HepG2 (cell line): Measurements from ENCODE around the gene C2orf74. TPM values are rescaled to one million over a fixed set of nuclear protein-coding genes. Genes with fewer than 3 reads are reported as not detected.
A peak's percentile ranks its signal among the peaks of the same experiment; 100 is the strongest.

Experiments used
- ARID2 ChIP-seq: sonication (generic); formaldehyde crosslinking; IDR thresholded peaks from 2 replicates; pipeline ENCODE4 v1.8.1; 2022; ENCODE audit warnings: mild to moderate bottlenecking, missing genetic modification reagents, borderline replicate concordance
- ATF1 ChIP-seq: IDR thresholded peaks from 2 replicates; pipeline ENCODE4 v1.6.1; 2016; ENCODE audit warnings: mild to moderate bottlenecking, control low read depth
- EP300 ChIP-seq, 3 experiments: sonication (generic) in 1 of 3; formaldehyde crosslinking in 1 of 3; IDR thresholded peaks; 2 replicates each; pipeline versions ENCODE4 v1.5.1 to v1.6.1; 2011 to 2020; ENCODE audit warnings: low read depth in 2 of 3, low read length in 2 of 3, borderline replicate concordance in 1 of 3, improper control_type of control experiment in 1 of 3, mild to moderate bottlenecking in 1 of 3, missing genetic modification reagents in 1 of 3, moderate library complexity in 1 of 3
- FIP1L1 ChIP-seq: fragments of 200-400 bp; formaldehyde crosslinking; IDR thresholded peaks from 2 replicates; pipeline ENCODE4 v1.6.1; 2018; ENCODE audit warnings: low read depth, mild to moderate bottlenecking, low read length, moderate library complexity, borderline replicate concordance; ENCODE audit not compliant: insufficient read depth
- HCFC1 ChIP-seq: fragments of 150-350 bp; IDR thresholded peaks from 2 replicates; pipeline ENCODE4 v1.6.1; 2014; ENCODE audit warnings: low read depth, low read length
- HDAC6 ChIP-seq: fragments of 200-600 bp; sonication (generic); IDR thresholded peaks from 2 replicates; pipeline ENCODE4 v1.7.0; 2017; ENCODE audit warnings: mild to moderate bottlenecking, antibody characterized with exemption, low read length, low read depth
- JUNB ChIP-seq: sonication (generic); formaldehyde crosslinking; IDR thresholded peaks from 2 replicates; pipeline ENCODE4 v1.8.0; 2022; ENCODE audit warnings: missing genetic modification reagents, mild to moderate bottlenecking, borderline replicate concordance
- RBAK ChIP-seq: sonication (generic); formaldehyde crosslinking; IDR thresholded peaks from 2 replicates; pipeline ENCODE4 v1.5.1; 2020; ENCODE audit warnings: mild to moderate bottlenecking, missing genetic modification reagents
- SMAD9 ChIP-seq: sonication (generic); formaldehyde crosslinking; IDR thresholded peaks from 2 replicates; pipeline ENCODE4 v1.5.1; 2020; ENCODE audit warnings: mild to moderate bottlenecking, missing genetic modification reagents
- TEAD3 ChIP-seq: optimal IDR thresholded peaks from 2 replicates; pipeline ENCODE3; 2016; ENCODE audit warnings: borderline replicate concordance
- ZKSCAN8 ChIP-seq: IDR thresholded peaks from 2 replicates; pipeline ENCODE4 v1.6.1; 2016; ENCODE audit warnings: borderline replicate concordance, missing genetic modification reagents, missing compliant biosample characterization
- ZNF552 ChIP-seq: sonication (generic); formaldehyde crosslinking; IDR thresholded peaks from 2 replicates; pipeline ENCODE4 v1.9.0; 2022; ENCODE audit warnings: missing genetic modification reagents, mild to moderate bottlenecking, borderline replicate concordance
- polyA plus RNA-seq, 8 experiments: library from polyadenylated mRNA; depleted of rRNA in 3 of 8; stranded (reverse) in 7 of 8; unstranded in 1 of 8; fragments of >200 nt; fragmentation: Illumina TruSeq in 4 of 8; extraction: Trizol in 4 of 8; gene quantifications; 2 replicates each; pipeline versions ENCODE4 v1.2.1 to v1.2.3, GENCODE V29; 2011 to 2016; ENCODE audit warnings: low read depth in 4 of 8, missing spikeins in 1 of 8, mixed read lengths in 1 of 8; ENCODE audit not compliant: insufficient read depth in 1 of 8
- total RNA-seq, 5 experiments: library from RNA; depleted of rRNA; stranded (reverse); fragments of >200 nt; fragmentation: Illumina TruSeq; extraction: Trizol; gene quantifications; 2 replicates each; pipeline ENCODE4 v1.2.3, GENCODE V29; 2016; ENCODE audit warnings: low read depth in 1 of 5
- TF ChIP-seq, protein P1 (sequence below): sonication (generic); formaldehyde crosslinking; IDR thresholded peaks from 2 replicates; pipeline ENCODE4 v1.5.1; 2020; ENCODE audit warnings: mild to moderate bottlenecking, missing genetic modification reagents, moderate library complexity
- TF ChIP-seq, protein P2 (sequence below): sonication (generic); formaldehyde crosslinking; IDR thresholded peaks from 2 replicates; pipeline ENCODE4 v1.8.1; 2023; ENCODE audit warnings: mild to moderate bottlenecking, missing genetic modification reagents
- TF ChIP-seq, protein P3 (sequence below): IDR thresholded peaks from 2 replicates; pipeline ENCODE4 v1.4.0; 2020; ENCODE audit warnings: mild to moderate bottlenecking, missing genetic modification reagents
- TF ChIP-seq, protein P4 (sequence below): conservative IDR thresholded peaks from 2 replicates; pipeline ENCODE4 v1.6.1; 2018; ENCODE audit warnings: missing genetic modification reagents
- TF ChIP-seq, protein P5 (sequence below): sonication (generic); formaldehyde crosslinking; IDR thresholded peaks from 2 replicates; pipeline ENCODE4 v1.5.0; 2020; ENCODE audit warnings: missing genetic modification reagents

The C2orf74 gene
- total and polyA plus RNA-seq, 2 of the 13 experiments (the other 11 are each of a cell fraction or from before 2014, with no cell fraction given) = 10.6 to 13.8 TPM

DNA sequence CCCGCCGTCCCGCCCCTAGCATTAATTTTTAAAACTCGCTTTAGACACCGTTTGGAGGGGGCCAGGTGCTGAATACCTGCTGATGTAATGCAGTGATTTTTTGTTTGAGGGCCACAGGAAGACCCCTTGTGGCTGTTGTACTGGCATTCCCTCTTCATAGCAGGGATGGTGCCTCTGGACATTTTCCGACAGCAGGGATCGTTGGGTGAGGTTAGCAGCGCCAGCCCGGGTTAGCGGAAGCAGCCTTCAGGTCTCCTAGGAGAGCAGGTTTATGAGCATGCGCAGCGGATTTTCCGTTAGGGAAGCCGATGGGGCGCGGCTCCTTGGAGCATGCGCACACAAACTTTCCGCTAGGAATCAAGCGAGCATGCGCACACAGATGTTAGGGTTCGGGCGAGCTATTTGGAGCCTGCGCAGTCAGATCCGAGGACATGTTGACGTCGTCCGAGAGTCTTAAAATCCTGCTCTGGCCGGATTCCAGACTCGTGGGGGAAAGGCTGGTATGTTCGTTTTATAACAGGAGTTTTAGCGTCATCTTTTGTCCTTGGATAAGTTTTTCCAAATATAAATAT lies 17.2 kb upstream of the C2orf74 start (continued):
- TF ChIP-seq JUNB (CRISPR knock-in tag) (no peak), EP300 (IDR thresholded peaks at IDR 0.05; ENCODE audit: low read depth in 2 of 2, low read length in 2 of 2) (no peak), EP300 (CRISPR knock-in tag; IDR thresholded peaks at IDR 0.05; ENCODE audit: borderline replicate concordance) (no peak), ATF1 (CRISPR knock-in tag) (no peak), ZNF552 (CRISPR knock-in tag) (no peak), FIP1L1 (0 out of 2 replicates have a peak, but pooled peaks have one; percentile 33), RBAK (CRISPR knock-in tag) (no peak), ZKSCAN8 (CRISPR knock-in tag) (peak; percentile 27; the same call in 1 of the 2 replicates), SMAD9 (CRISPR knock-in tag) (0 out of 2 replicates have a peak, but pooled peaks have one; percentile 35), HDAC6 (no peak), TEAD3 (peak; percentile 72), HCFC1 (no peak), ARID2 (CRISPR knock-in tag) (no peak; the same call in 1 of the 2 replicates)
- TF ChIP-seq, protein P1, sequence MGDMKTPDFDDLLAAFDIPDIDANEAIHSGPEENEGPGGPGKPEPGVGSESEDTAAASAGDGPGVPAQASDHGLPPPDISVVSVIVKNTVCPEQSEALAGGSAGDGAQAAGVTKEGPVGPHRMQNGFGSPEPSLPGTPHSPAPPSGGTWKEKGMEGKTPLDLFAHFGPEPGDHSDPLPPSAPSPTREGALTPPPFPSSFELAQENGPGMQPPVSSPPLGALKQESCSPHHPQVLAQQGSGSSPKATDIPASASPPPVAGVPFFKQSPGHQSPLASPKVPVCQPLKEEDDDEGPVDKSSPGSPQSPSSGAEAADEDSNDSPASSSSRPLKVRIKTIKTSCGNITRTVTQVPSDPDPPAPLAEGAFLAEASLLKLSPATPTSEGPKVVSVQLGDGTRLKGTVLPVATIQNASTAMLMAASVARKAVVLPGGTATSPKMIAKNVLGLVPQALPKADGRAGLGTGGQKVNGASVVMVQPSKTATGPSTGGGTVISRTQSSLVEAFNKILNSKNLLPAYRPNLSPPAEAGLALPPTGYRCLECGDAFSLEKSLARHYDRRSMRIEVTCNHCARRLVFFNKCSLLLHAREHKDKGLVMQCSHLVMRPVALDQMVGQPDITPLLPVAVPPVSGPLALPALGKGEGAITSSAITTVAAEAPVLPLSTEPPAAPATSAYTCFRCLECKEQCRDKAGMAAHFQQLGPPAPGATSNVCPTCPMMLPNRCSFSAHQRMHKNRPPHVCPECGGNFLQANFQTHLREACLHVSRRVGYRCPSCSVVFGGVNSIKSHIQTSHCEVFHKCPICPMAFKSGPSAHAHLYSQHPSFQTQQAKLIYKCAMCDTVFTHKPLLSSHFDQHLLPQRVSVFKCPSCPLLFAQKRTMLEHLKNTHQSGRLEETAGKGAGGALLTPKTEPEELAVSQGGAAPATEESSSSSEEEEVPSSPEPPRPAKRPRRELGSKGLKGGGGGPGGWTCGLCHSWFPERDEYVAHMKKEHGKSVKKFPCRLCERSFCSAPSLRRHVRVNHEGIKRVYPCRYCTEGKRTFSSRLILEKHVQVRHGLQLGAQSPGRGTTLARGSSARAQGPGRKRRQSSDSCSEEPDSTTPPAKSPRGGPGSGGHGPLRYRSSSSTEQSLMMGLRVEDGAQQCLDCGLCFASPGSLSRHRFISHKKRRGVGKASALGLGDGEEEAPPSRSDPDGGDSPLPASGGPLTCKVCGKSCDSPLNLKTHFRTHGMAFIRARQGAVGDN = peak; percentile 79
- TF ChIP-seq, protein P2, sequence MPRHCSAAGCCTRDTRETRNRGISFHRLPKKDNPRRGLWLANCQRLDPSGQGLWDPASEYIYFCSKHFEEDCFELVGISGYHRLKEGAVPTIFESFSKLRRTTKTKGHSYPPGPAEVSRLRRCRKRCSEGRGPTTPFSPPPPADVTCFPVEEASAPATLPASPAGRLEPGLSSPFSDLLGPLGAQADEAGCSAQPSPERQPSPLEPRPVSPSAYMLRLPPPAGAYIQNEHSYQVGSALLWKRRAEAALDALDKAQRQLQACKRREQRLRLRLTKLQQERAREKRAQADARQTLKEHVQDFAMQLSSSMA (CRISPR knock-in tag) = no peak
- TF ChIP-seq, protein P3, sequence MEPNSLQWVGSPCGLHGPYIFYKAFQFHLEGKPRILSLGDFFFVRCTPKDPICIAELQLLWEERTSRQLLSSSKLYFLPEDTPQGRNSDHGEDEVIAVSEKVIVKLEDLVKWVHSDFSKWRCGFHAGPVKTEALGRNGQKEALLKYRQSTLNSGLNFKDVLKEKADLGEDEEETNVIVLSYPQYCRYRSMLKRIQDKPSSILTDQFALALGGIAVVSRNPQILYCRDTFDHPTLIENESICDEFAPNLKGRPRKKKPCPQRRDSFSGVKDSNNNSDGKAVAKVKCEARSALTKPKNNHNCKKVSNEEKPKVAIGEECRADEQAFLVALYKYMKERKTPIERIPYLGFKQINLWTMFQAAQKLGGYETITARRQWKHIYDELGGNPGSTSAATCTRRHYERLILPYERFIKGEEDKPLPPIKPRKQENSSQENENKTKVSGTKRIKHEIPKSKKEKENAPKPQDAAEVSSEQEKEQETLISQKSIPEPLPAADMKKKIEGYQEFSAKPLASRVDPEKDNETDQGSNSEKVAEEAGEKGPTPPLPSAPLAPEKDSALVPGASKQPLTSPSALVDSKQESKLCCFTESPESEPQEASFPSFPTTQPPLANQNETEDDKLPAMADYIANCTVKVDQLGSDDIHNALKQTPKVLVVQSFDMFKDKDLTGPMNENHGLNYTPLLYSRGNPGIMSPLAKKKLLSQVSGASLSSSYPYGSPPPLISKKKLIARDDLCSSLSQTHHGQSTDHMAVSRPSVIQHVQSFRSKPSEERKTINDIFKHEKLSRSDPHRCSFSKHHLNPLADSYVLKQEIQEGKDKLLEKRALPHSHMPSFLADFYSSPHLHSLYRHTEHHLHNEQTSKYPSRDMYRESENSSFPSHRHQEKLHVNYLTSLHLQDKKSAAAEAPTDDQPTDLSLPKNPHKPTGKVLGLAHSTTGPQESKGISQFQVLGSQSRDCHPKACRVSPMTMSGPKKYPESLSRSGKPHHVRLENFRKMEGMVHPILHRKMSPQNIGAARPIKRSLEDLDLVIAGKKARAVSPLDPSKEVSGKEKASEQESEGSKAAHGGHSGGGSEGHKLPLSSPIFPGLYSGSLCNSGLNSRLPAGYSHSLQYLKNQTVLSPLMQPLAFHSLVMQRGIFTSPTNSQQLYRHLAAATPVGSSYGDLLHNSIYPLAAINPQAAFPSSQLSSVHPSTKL = no peak; the same call in 1 of the 2 replicates
- TF ChIP-seq, protein P4, sequence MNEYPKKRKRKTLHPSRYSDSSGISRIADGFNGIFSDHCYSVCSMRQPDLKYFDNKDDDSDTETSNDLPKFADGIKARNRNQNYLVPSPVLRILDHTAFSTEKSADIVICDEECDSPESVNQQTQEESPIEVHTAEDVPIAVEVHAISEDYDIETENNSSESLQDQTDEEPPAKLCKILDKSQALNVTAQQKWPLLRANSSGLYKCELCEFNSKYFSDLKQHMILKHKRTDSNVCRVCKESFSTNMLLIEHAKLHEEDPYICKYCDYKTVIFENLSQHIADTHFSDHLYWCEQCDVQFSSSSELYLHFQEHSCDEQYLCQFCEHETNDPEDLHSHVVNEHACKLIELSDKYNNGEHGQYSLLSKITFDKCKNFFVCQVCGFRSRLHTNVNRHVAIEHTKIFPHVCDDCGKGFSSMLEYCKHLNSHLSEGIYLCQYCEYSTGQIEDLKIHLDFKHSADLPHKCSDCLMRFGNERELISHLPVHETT (CRISPR knock-in tag) = no peak
- TF ChIP-seq, protein P5, sequence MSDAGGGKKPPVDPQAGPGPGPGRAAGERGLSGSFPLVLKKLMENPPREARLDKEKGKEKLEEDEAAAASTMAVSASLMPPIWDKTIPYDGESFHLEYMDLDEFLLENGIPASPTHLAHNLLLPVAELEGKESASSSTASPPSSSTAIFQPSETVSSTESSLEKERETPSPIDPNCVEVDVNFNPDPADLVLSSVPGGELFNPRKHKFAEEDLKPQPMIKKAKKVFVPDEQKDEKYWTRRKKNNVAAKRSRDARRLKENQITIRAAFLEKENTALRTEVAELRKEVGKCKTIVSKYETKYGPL (CRISPR knock-in tag) = no peak
